Mesenchymal stem cell (in vitro differentiated cells and primary cell): ENCODE measurements around the gene APOL4.
A peak's percentile ranks its signal among the peaks of the same experiment; 100 is the strongest.

Source experiments
- DNase-seq: peaks from one replicate; pipeline ENCODE4 v3.0.0-alpha.2; 2013
- H2AFZ ChIP-seq: one replicate; pipeline ENCODE4 v1.6.1; 2013; ENCODE audit warnings: low read depth, mild to moderate bottlenecking, control low read depth, inconsistent platforms, low read length, moderate library complexity
- H2AK5ac ChIP-seq: 2 replicates; pipeline ENCODE4 v1.6.1; 2013; ENCODE audit warnings: low read length, moderate library complexity, mild to moderate bottlenecking, inconsistent platforms; ENCODE audit not compliant: severe bottlenecking
- H2BK120ac ChIP-seq: one replicate; pipeline ENCODE4 v1.6.1; 2013; ENCODE audit warnings: low read depth, mild to moderate bottlenecking, inconsistent platforms, low read length, moderate library complexity
- H2BK12ac ChIP-seq, 2 experiments: one replicate each; pipeline ENCODE4 v1.6.1; 2013; ENCODE audit warnings: inconsistent platforms in 2 of 2, low read length in 2 of 2, mild to moderate bottlenecking in 2 of 2, moderate library complexity in 2 of 2, control low read depth in 1 of 2
- H2BK15ac ChIP-seq: one replicate; pipeline ENCODE4 v1.6.1; 2013; ENCODE audit warnings: mild to moderate bottlenecking, low read depth, inconsistent platforms; ENCODE audit not compliant: poor library complexity, severe bottlenecking
- H2BK5ac ChIP-seq: 2 replicates; pipeline ENCODE4 v1.6.1; 2013; ENCODE audit warnings: low read depth, mild to moderate bottlenecking, low read length, control low read depth, inconsistent platforms; ENCODE audit not compliant: poor library complexity, severe bottlenecking
- H3K14ac ChIP-seq, 2 experiments: one replicate each; pipeline ENCODE4 v1.6.1; 2013; ENCODE audit warnings: inconsistent platforms in 2 of 2, low read length in 2 of 2, control low read depth in 1 of 2, mild to moderate bottlenecking in 1 of 2, moderate library complexity in 1 of 2
- H3K18ac ChIP-seq, 2 experiments: one replicate each; pipeline ENCODE4 v1.6.1; 2013; ENCODE audit warnings: inconsistent platforms in 2 of 2, low read length in 2 of 2, control low read depth in 1 of 2, low read depth in 1 of 2, mild to moderate bottlenecking in 1 of 2
- H3K23ac ChIP-seq, 2 experiments: one replicate each; pipeline ENCODE4 v1.6.1; 2013; ENCODE audit warnings: inconsistent platforms in 2 of 2, low read length in 2 of 2, mild to moderate bottlenecking in 2 of 2, moderate library complexity in 2 of 2, control low read depth in 1 of 2
- H3K27ac ChIP-seq: 2 replicates; pipeline ENCODE4 v1.5.1; 2013; ENCODE audit warnings: mild to moderate bottlenecking, moderate library complexity, low read length, control low read depth, inconsistent platforms; ENCODE audit not compliant: poor library complexity, severe bottlenecking
- H3K27me3 ChIP-seq, 2 experiments: 2 replicates each; pipeline versions ENCODE4 v1.6.1 to v1.7.0; 2013; ENCODE audit warnings: low read length in 2 of 2, mild to moderate bottlenecking in 2 of 2, moderate library complexity in 2 of 2, control low read depth in 1 of 2, inconsistent platforms in 1 of 2; ENCODE audit not compliant: control insufficient read depth in 1 of 2, insufficient read depth in 1 of 2
- H3K36me3 ChIP-seq, 2 experiments: 2 replicates each; pipeline versions ENCODE4 v1.6.1 to v1.7.0; 2013; ENCODE audit warnings: low read length in 2 of 2, control low read depth in 1 of 2, inconsistent platforms in 1 of 2, low read depth in 1 of 2, mild to moderate bottlenecking in 1 of 2; ENCODE audit not compliant: insufficient read depth in 2 of 2, control insufficient read depth in 1 of 2
- H3K4ac ChIP-seq, 2 experiments: one replicate each; pipeline ENCODE4 v1.6.1; 2013; ENCODE audit warnings: inconsistent platforms in 2 of 2, low read length in 2 of 2, mild to moderate bottlenecking in 2 of 2, moderate library complexity in 2 of 2, control low read depth in 1 of 2, low read depth in 1 of 2
- H3K4me1 ChIP-seq: 2 replicates; pipeline ENCODE4 v1.6.1; 2013; ENCODE audit warnings: low read depth, low read length, control low read depth; ENCODE audit not compliant: control insufficient read depth, insufficient read depth
- H3K4me2 ChIP-seq: 2 replicates; pipeline ENCODE4 v1.6.1; 2013; ENCODE audit warnings: low read length, mild to moderate bottlenecking, inconsistent platforms; ENCODE audit not compliant: poor library complexity, severe bottlenecking
- H3K4me3 ChIP-seq, 2 experiments: 2 replicates each; pipeline versions ENCODE4 v1.5.1 to v1.7.0; 2013; ENCODE audit warnings: low read length in 2 of 2, mild to moderate bottlenecking in 2 of 2, control low read depth in 1 of 2, low read depth in 1 of 2; ENCODE audit not compliant: insufficient read depth in 1 of 2
- H3K79me1 ChIP-seq: replicated peaks from 2 replicates; pipeline ENCODE4 v1.6.1; 2013; ENCODE audit warnings: mild to moderate bottlenecking, control low read depth, low read length, inconsistent platforms; ENCODE audit not compliant: poor library complexity, severe bottlenecking
- H3K9ac ChIP-seq: 2 replicates; pipeline ENCODE4 v1.7.0; 2013; ENCODE audit warnings: mild to moderate bottlenecking, low read length, moderate library complexity
- H3K9me3 ChIP-seq: 2 replicates; pipeline ENCODE4 v1.7.0; 2013; ENCODE audit warnings: mild to moderate bottlenecking, low read length; ENCODE audit not compliant: control insufficient read depth
- H4K8ac ChIP-seq: one replicate; pipeline ENCODE4 v1.6.1; 2013; ENCODE audit warnings: inconsistent platforms, mild to moderate bottlenecking, low read length, moderate library complexity
- H4K91ac ChIP-seq: one replicate; pipeline ENCODE4 v1.6.1; 2013; ENCODE audit warnings: mild to moderate bottlenecking, low read length, inconsistent platforms
- WGBS: methylation state at CpG from one replicate; pipeline ENCODE4 v1.1.7; 2013; ENCODE audit warnings: mixed read lengths; 5-methylcytosine and 5-hydroxymethylcytosine counted together

Gene APOL4

GRCh38 chr22:36246718-36247117 lies 45.1 kb upstream of the APOL4 start:
- no peak overlapping the region for H4K8ac ChIP-seq

GRCh38 chr22:36245805-36246356 lies 44.3 kb upstream of the APOL4 start:
- H3K9ac ChIP-seq: no peak overlapping the region
- H3K14ac ChIP-seq: no peak overlapping the region
- H3K4me1 ChIP-seq: peaks cover 10% of the 10 kb centered on the region
- peak overlapping the region in 1 of 2 experiments; percentile 32 for H3K23ac ChIP-seq
- H2BK120ac ChIP-seq: no peak overlapping the region
- H3K4me2 ChIP-seq: no peak overlapping the region
- 58% methylated on average over 3 of the region's 4 CpGs for WGBS
- H3K27me3 ChIP-seq: no peaks in the 10 kb centered on the region
- no peaks in the 10 kb centered on the region for H3K79me1 ChIP-seq
- no peak overlapping the region for H2BK15ac ChIP-seq
- no peak overlapping the region for H4K91ac ChIP-seq
- H2AK5ac ChIP-seq: no peak overlapping the region
- H3K18ac ChIP-seq: no peak overlapping the region
- no peak overlapping the region for H2AFZ ChIP-seq
- H2BK5ac ChIP-seq: no peak overlapping the region
- no peak overlapping the region for H2BK12ac ChIP-seq
- H3K4me3 ChIP-seq: no peak overlapping the region
- DNase-seq: no peak
- no peak overlapping the region for H3K27ac ChIP-seq
- no peaks in the 10 kb centered on the region for H3K36me3 ChIP-seq
- peaks cover 6% of the 10 kb centered on the region for H3K9me3 ChIP-seq
- H4K8ac ChIP-seq: no peak overlapping the region
- no peak overlapping the region for H3K4ac ChIP-seq

More at GRCh38 chr22:36246718-36247117, 45.1 kb upstream of the APOL4 start:
- H4K91ac ChIP-seq: no peak overlapping the region
- WGBS: 72% methylated on average over 3 of the region's 3 CpGs
- H3K79me1 ChIP-seq: no peaks in the 10 kb centered on the region
- no peak overlapping the region for H2BK12ac ChIP-seq
- H3K9me3 ChIP-seq: peaks cover 6% of the 10 kb centered on the region
- peak overlapping the region; percentile 4 for H2BK15ac ChIP-seq
- no peaks in the 10 kb centered on the region for H3K27me3 ChIP-seq
- H2AK5ac ChIP-seq: peak overlapping the region; percentile 43
- no peak overlapping the region for H3K18ac ChIP-seq
- no peak overlapping the region for H3K14ac ChIP-seq
- H3K23ac ChIP-seq: no peak overlapping the region
- H3K36me3 ChIP-seq: no peaks in the 10 kb centered on the region
- no peak overlapping the region for H3K9ac ChIP-seq
- DNase-seq: no peak
- peaks cover 10% of the 10 kb centered on the region for H3K4me1 ChIP-seq
- no peak overlapping the region for H2BK5ac ChIP-seq
- no peak overlapping the region for H2BK120ac ChIP-seq
- no peak overlapping the region for H3K4me3 ChIP-seq
- no peak overlapping the region for H2AFZ ChIP-seq
- no peak overlapping the region for H3K4ac ChIP-seq
- no peak overlapping the region for H3K27ac ChIP-seq
- no peak overlapping the region for H3K4me2 ChIP-seq

- H3K23ac ChIP-seq: no peak overlapping the region
- peaks cover 6% of the 10 kb centered on the region for H3K9me3 ChIP-seq
- H3K18ac ChIP-seq: no peak overlapping the region
- no peak overlapping the region for H3K14ac ChIP-seq
- no peak overlapping the region for H4K91ac ChIP-seq
- no peak overlapping the region for H4K8ac ChIP-seq
- no peak overlapping the region for H2BK15ac ChIP-seq
- H3K27me3 ChIP-seq: no peaks in the 10 kb centered on the region
- no peak overlapping the region for H2BK12ac ChIP-seq
- no peaks in the 10 kb centered on the region for H3K79me1 ChIP-seq
- no peak overlapping the region for H2BK120ac ChIP-seq
- H3K27ac ChIP-seq: peak overlapping the region; percentile 2
- peaks cover 10% of the 10 kb centered on the region for H3K4me1 ChIP-seq
- no peak overlapping the region for H3K4ac ChIP-seq
- peak overlapping the region; percentile 27 for H3K9ac ChIP-seq
- 83% methylated on average over 5 of the region's 5 CpGs for WGBS
- no peak overlapping the region for H3K4me3 ChIP-seq
- H2AK5ac ChIP-seq: peak overlapping the region; percentile 46
- H2BK5ac ChIP-seq: no peak overlapping the region
- no peak for DNase-seq
- H2AFZ ChIP-seq: no peak overlapping the region
- H3K36me3 ChIP-seq: no peaks in the 10 kb centered on the region
- no peak overlapping the region for H3K4me2 ChIP-seq
Observed at GRCh38 chr22:36244522-36245391, 43.1 kb upstream of the APOL4 start.

- H3K18ac ChIP-seq: no peak overlapping the region
- H2BK12ac ChIP-seq: no peak overlapping the region
- no peak overlapping the region for H3K4ac ChIP-seq
- DNase-seq: no peak
- peaks cover 13% of the 10 kb centered on the region for H3K4me1 ChIP-seq
- H3K4me3 ChIP-seq: no peak overlapping the region
- H3K27me3 ChIP-seq: no peaks in the 10 kb centered on the region
- no peak overlapping the region for H4K91ac ChIP-seq
- no peak overlapping the region for H3K4me2 ChIP-seq
- no peak overlapping the region for H2AFZ ChIP-seq
- H3K36me3 ChIP-seq: no peaks in the 10 kb centered on the region
- H4K8ac ChIP-seq: no peak overlapping the region
- no peak overlapping the region for H2BK5ac ChIP-seq
- peak overlapping the region; percentile 7 for H2AK5ac ChIP-seq
- H2BK15ac ChIP-seq: no peak overlapping the region
- H3K23ac ChIP-seq: no peak overlapping the region
- no peak overlapping the region for H3K14ac ChIP-seq
- peaks cover 6% of the 10 kb centered on the region for H3K9me3 ChIP-seq
- H2BK120ac ChIP-seq: no peak overlapping the region
- no peak overlapping the region for H3K27ac ChIP-seq
- peak overlapping the region; percentile 27 for H3K9ac ChIP-seq
- no peaks in the 10 kb centered on the region for H3K79me1 ChIP-seq
- WGBS: 91% methylated on average over 5 of the region's 5 CpGs
Observed at GRCh38 chr22:36243986-36244385, 42.4 kb upstream of the APOL4 start.
